Karpas-422 (cell line): ENCODE measurements around the gene STRIP2. TPM values are rescaled to one million over a fixed set of nuclear protein-coding genes. Genes with fewer than 3 reads are reported as not detected.

ENCODE experiments used
- DNase-seq: peaks from one replicate; pipeline ENCODE4 v3.0.0-alpha.2; 2015
- H2AFZ ChIP-seq: fragments of 200-600 bp; sonication (generic); 2 replicates; pipeline ENCODE4 v1.6.1; 2014; ENCODE audit warnings: antibody characterized with exemption, low read length, mixed read lengths
- H3K27ac ChIP-seq: fragments of 200-600 bp; sonication (generic); 2 replicates; pipeline ENCODE4 v1.5.1; 2014; ENCODE audit warnings: mild to moderate bottlenecking, low read length, moderate library complexity
- H3K27me3 ChIP-seq: fragments of 200-600 bp; sonication (generic); 2 replicates; pipeline ENCODE4 v1.6.1; 2014; ENCODE audit warnings: low read length, mixed read lengths
- H3K36me3 ChIP-seq: fragments of 200-600 bp; sonication (generic); 2 replicates; pipeline ENCODE4 v1.6.1; 2014; ENCODE audit warnings: low read length, mixed read lengths; ENCODE audit not compliant: insufficient read depth
- H3K4me1 ChIP-seq: fragments of 200-600 bp; sonication (generic); 2 replicates; pipeline ENCODE4 v1.6.1; 2014; ENCODE audit warnings: mild to moderate bottlenecking, low read length, mixed read lengths
- H3K4me2 ChIP-seq: fragments of 200-600 bp; sonication (generic); 2 replicates; pipeline ENCODE4 v1.6.1; 2014; ENCODE audit warnings: low read length, low read depth, mild to moderate bottlenecking; ENCODE audit not compliant: poor library complexity, severe bottlenecking
- H3K4me3 ChIP-seq: fragments of 200-600 bp; sonication (generic); 2 replicates; pipeline ENCODE4 v1.5.1; 2014; ENCODE audit warnings: mild to moderate bottlenecking, antibody characterized with exemption, low read length, mixed read lengths
- H3K79me2 ChIP-seq: fragments of 200-600 bp; sonication (generic); 2 replicates; pipeline ENCODE4 v1.6.1; 2014; ENCODE audit warnings: mild to moderate bottlenecking, low read length, mixed read lengths
- H3K9ac ChIP-seq: fragments of 200-600 bp; sonication (generic); 2 replicates; pipeline ENCODE4 v1.6.0; 2014; ENCODE audit warnings: low read length
- H3K9me2 ChIP-seq: fragments of 200-600 bp; sonication (generic), shearing (Covaris generic); replicated peaks from 2 replicates; pipeline ENCODE4 v1.6.0; 2014; ENCODE audit warnings: mild to moderate bottlenecking, low read length, moderate library complexity; ENCODE audit not compliant: insufficient read depth
- H3K9me3 ChIP-seq: fragments of 300-700, 200-600 bp; sonication (generic); 2 replicates; pipeline ENCODE4 v1.6.1; 2014; ENCODE audit warnings: low read length, mixed read lengths
- H4K20me1 ChIP-seq: fragments of 200-600 bp; sonication (generic); 2 replicates; pipeline ENCODE4 v1.6.1; 2014; ENCODE audit warnings: mild to moderate bottlenecking, antibody characterized with exemption, low read length, low read depth; ENCODE audit not compliant: insufficient read depth
- total RNA-seq: library from RNA; depleted of rRNA; stranded (reverse); fragments of >200 nt; shearing (Covaris generic); gene quantifications from 2 replicates; pipeline ENCODE4 v1.2.3, GENCODE V29; 2014; ENCODE audit warnings: low replicate concordance

STRIP2 gene
- total RNA-seq, 1 experiment from 2014 or later = 0.15 TPM

GRCh38 chr7:129452589-129453231, 18.5 kb downstream of the STRIP2 start:
- Histone ChIP-seq H3K27ac (no peak overlapping the region), H2AFZ (no peak overlapping the region), H3K4me1 (no peaks in the 10 kb centered on the region), H3K27me3 (no peaks in the 10 kb centered on the region), H3K9ac (no peak overlapping the region), H3K9me2 (no peaks in the 10 kb centered on the region), H3K4me3 (no peak overlapping the region), H3K79me2 (no peaks in the 10 kb centered on the region), H4K20me1 (no peaks in the 10 kb centered on the region), H3K4me2 (no peak overlapping the region), H3K9me3 (no peaks in the 10 kb centered on the region), H3K36me3 (no peaks in the 10 kb centered on the region)
- no peak for DNase-seq

DNA sequence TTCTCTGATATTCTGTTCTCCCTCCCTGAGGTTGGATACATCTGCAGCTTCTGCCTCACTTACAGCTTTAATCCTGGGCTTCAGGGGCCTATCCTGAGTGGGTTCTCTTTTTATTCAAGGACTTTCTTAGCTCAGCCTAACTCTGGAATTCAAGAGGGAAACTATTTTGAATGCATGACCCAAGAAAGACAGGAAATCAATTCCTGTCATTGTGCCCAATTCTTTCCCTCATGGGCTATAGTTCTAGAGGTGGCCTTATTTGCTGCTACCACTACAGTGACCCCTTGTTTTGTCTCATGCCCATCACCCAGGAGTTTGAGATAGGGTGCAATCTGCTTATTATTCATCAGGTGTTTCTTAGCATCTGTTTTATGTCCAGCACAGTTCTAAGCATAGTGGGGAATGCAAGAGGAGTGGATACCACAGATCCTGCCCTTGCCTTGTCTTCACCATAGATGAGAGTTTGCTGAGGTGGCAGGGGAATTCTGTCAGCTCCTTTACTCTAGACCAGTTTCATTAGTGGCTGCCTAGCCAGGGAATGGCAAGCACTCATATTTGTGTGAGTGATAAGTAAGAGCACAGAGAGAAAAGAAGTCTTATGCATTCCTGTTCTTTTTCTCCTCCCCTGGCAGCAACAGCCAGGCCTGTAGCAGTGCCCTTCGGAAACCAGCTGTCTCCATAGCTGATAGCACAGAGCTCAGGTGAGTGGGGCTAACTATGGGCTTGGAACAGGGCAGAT, 19.4 kb downstream of the STRIP2 start:
- H3K36me3 ChIP-seq = no peaks in the 10 kb centered on the region
- H3K79me2 ChIP-seq = no peaks in the 10 kb centered on the region
- no peak overlapping the region for H3K4me3 ChIP-seq
- no peaks in the 10 kb centered on the region for H3K9me2 ChIP-seq
- no peak overlapping the region for H3K27ac ChIP-seq
- no peaks in the 10 kb centered on the region for H3K27me3 ChIP-seq
- no peak overlapping the region for H3K9ac ChIP-seq
- H3K4me1 ChIP-seq = no peaks in the 10 kb centered on the region
- H3K9me3 ChIP-seq = no peaks in the 10 kb centered on the region
- H2AFZ ChIP-seq = no peak overlapping the region
- H3K4me2 ChIP-seq = no peak overlapping the region
- no peak for DNase-seq
- no peaks in the 10 kb centered on the region for H4K20me1 ChIP-seq

DNA sequence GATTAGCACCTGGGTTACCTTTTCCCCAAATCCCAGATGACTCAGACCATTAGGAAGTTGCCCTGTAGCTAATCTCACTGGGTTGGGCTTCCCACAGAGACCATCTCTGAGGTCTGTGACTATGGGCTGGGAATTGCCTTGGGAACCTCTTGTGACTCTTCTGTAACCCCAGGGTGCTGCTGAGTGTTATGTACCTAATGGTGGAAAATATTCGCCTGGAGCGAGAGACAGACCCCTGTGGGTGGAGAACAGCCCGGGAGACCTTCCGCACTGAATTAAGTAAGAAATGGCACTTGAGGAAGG, 20.0 kb downstream of the STRIP2 start:
- H3K79me2 ChIP-seq = no peaks in the 10 kb centered on the region
- no peaks in the 10 kb centered on the region for H3K36me3 ChIP-seq
- no peak overlapping the region for H3K9ac ChIP-seq
- no peaks in the 10 kb centered on the region for H3K9me3 ChIP-seq
- H3K4me2 ChIP-seq = no peak overlapping the region
- no peaks in the 10 kb centered on the region for H3K27me3 ChIP-seq
- no peak overlapping the region for H2AFZ ChIP-seq
- H3K27ac ChIP-seq = no peak overlapping the region
- H3K4me1 ChIP-seq = no peaks in the 10 kb centered on the region
- no peaks in the 10 kb centered on the region for H4K20me1 ChIP-seq
- no peak overlapping the region for H3K4me3 ChIP-seq
- H3K9me2 ChIP-seq = no peaks in the 10 kb centered on the region
- no peak for DNase-seq

DNA sequence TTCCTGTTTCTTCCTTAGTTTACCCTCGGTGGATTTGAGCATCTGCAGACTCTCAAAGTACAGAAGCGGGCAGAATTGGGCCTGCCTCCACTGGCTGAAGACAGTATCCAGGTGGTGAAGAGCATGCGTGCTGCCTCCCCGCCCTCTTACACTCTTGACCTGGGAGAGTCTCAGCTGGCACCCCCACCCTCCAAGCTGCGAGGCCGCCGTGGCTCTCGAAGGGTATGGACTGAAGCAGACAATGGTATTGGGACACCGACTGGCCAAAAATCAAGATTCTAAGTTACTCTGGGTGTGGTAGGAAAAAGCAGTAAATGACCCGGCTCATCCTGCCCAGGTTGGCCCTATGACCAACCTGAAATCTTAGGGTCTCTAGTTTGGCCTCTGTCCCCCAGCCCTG, 22.2 kb downstream of the STRIP2 start:
- Histone ChIP-seq H3K27ac (no peak overlapping the region), H3K9me3 (no peaks in the 10 kb centered on the region), H4K20me1 (no peaks in the 10 kb centered on the region), H3K9me2 (no peaks in the 10 kb centered on the region), H3K36me3 (no peaks in the 10 kb centered on the region), H3K4me2 (no peak overlapping the region), H3K79me2 (no peaks in the 10 kb centered on the region), H3K4me3 (no peak overlapping the region), H2AFZ (no peak overlapping the region), H3K27me3 (no peaks in the 10 kb centered on the region), H3K4me1 (no peaks in the 10 kb centered on the region), H3K9ac (no peak overlapping the region)
- no peak for DNase-seq

- H3K36me3 ChIP-seq = no peaks in the 10 kb centered on the region
- no peak overlapping the region for H3K9ac ChIP-seq
- no peak overlapping the region for H3K27ac ChIP-seq
- no peaks in the 10 kb centered on the region for H3K9me3 ChIP-seq
- no peaks in the 10 kb centered on the region for H3K4me1 ChIP-seq
- DNase-seq = no peak
- H3K4me3 ChIP-seq = no peak overlapping the region
- no peaks in the 10 kb centered on the region for H3K79me2 ChIP-seq
- H3K9me2 ChIP-seq = no peaks in the 10 kb centered on the region
- no peaks in the 10 kb centered on the region for H3K27me3 ChIP-seq
- no peak overlapping the region for H3K4me2 ChIP-seq
- no peaks in the 10 kb centered on the region for H4K20me1 ChIP-seq
- no peak overlapping the region for H2AFZ ChIP-seq
Measured at GRCh38 chr7:129457101-129457500, 22.9 kb downstream of the STRIP2 start.

- DNase-seq = no peak
- Histone ChIP-seq H4K20me1 (no peaks in the 10 kb centered on the region), H3K4me1 (no peaks in the 10 kb centered on the region)
Measured at GRCh38 chr7:129458171-129458570, 23.9 kb downstream of the STRIP2 start.

GRCh38 chr7:129461809-129462208, 27.6 kb downstream of the STRIP2 start:
- Histone ChIP-seq H3K27me3 (no peaks in the 10 kb centered on the region), H3K4me3 (no peak overlapping the region), H3K9me3 (no peaks in the 10 kb centered on the region), H3K79me2 (no peaks in the 10 kb centered on the region), H4K20me1 (no peaks in the 10 kb centered on the region), H3K9me2 (no peaks in the 10 kb centered on the region), H2AFZ (no peak overlapping the region), H3K36me3 (no peaks in the 10 kb centered on the region), H3K4me2 (no peak overlapping the region), H3K27ac (no peak overlapping the region), H3K4me1 (no peaks in the 10 kb centered on the region), H3K9ac (no peak overlapping the region)
- DNase-seq = no peak

More at GRCh38 chr7:129458171-129458570, 23.9 kb downstream of the STRIP2 start:
- no peak overlapping the region for H3K4me3 ChIP-seq
- no peak overlapping the region for H2AFZ ChIP-seq
- H3K9ac ChIP-seq = no peak overlapping the region
- no peak overlapping the region for H3K4me2 ChIP-seq
- H3K9me3 ChIP-seq = no peaks in the 10 kb centered on the region
- no peaks in the 10 kb centered on the region for H3K79me2 ChIP-seq
- no peaks in the 10 kb centered on the region for H3K27me3 ChIP-seq
- H3K9me2 ChIP-seq = no peaks in the 10 kb centered on the region
- no peak overlapping the region for H3K27ac ChIP-seq
- no peaks in the 10 kb centered on the region for H3K36me3 ChIP-seq

GRCh38 chr7:129462420-129462819, 28.2 kb downstream of the STRIP2 start:
- Histone ChIP-seq H4K20me1 (no peaks in the 10 kb centered on the region), H3K4me2 (no peak overlapping the region), H2AFZ (no peak overlapping the region), H3K36me3 (no peaks in the 10 kb centered on the region), H3K9ac (no peak overlapping the region), H3K4me1 (no peaks in the 10 kb centered on the region), H3K9me3 (no peaks in the 10 kb centered on the region), H3K4me3 (no peak overlapping the region), H3K9me2 (no peaks in the 10 kb centered on the region), H3K27me3 (no peaks in the 10 kb centered on the region), H3K27ac (no peak overlapping the region), H3K79me2 (no peaks in the 10 kb centered on the region)
- no peak for DNase-seq
